Left lobe of liver (tissue), 2 donors: Measurements from ENCODE around the gene INSIG1. TPM values are rescaled to one million over a fixed set of nuclear protein-coding genes. Genes with fewer than 3 reads are reported as not detected.

Source experiments
- ATAC-seq: fragments of 200-7000 bp; cut with Tn5 transposase; one replicate; pipeline ENCODE4 v1.9.1; 2020; ENCODE audit warnings: mild to moderate bottlenecking, moderate library complexity
- DNase-seq: peaks from one replicate; pipeline ENCODE4 v3.0.0-alpha.2; 2020; ENCODE audit warnings: low spot score
- total RNA-seq: library from RNA; stranded (reverse); gene quantifications from one replicate; pipeline ENCODE4 v1.2.1, GENCODE V29; 2021
- donor health status: DM: no; HTN: no; CAD: no; lungs with moderate emphysema.
- donor health status: DM: no; HTN: yes; CAD: no.

Gene INSIG1
- total RNA-seq, 1 donor from 2014 or later = 208 TPM

DNA sequence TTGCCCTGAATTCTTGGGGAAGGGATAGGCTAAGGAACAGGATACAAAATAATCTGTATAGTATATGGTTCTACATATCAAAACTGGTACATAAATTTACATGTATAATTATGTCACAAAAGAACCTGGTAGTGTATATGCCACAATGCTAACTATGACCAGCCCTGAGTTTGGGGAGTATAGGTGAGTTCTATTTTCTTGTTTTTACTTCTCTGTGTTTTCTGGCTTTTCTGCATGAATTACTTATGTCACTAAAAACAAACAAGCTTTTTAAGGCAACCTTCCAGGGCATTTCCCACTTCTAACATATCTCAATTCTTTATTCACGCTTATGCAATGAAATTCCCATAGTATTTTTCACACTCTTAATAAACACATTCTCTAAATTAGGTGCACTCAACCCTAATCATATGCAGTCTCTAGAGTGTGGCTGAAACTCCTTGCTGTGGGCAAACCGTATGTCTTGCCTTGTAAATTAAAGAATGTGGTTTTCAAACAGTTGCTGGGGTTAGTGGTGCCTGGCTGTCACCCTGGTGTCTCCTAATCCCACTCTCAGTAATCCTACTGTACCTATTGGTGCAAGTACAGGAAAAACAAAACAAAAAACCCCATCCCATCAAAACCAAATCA, 14.0 kb upstream of the INSIG1 start:
- DNase-seq (no peak), ATAC-seq (peak; percentile 8)

DNA sequence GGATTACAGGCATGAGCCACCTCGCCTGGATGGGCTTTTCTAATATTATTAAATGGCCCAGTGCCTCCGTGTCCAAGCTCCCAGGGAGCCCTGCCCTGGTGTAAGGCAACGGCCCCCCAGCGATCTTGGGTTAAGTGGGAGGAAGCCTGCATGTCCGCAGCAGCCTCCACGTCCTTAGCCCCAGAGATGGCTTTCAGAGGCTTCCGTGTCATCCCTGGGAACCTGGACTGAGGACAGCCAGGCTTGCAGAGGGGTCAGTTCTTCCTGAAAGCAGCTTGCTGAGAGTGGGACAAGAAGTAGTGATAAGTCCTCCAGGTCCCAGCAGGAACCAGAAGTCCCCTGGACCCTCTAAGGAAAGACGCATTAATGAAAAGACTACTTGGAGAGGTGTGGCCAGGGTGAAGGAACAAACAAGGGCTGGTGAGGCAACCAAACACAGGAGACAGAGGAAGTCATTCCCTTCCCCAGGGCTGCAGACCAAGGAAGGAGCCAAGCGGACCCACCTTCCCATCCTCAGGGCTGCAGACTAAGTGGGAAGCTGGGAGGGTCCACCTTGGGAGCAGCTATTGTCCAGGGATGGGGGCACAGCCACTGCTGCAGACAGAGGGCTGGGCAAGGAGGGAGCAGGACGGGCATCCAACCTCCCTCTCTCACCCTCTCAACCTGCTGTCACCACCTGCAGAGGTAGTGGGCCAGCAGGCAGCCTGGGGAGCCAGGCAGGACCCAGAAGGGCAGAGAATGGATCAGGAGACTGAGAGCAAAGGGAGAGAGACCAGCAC, 13.0 kb upstream of the INSIG1 start:
- no peak for DNase-seq
- ATAC-seq = no peak

DNA sequence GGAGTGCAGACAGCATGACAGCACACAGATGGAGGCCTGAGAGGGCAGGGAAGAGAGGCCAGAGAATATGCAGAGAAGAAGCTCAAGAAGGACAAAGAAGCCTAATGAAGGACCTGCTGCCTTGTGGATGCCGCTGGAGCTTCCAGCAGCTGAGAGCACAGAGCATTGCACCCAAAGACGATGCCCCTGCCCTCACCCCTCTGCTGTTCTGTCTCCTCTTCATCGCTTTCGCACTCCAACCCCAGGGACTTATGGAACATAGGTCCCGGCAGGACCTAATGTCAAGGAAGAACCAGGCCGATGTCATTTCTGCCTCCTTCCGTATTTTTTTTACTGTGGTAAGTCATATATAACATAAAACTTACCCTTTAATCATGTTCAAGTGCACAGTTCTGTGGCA, 12.3 kb upstream of the INSIG1 start:
- DNase-seq (peak; percentile 22), ATAC-seq (no peak)

DNA sequence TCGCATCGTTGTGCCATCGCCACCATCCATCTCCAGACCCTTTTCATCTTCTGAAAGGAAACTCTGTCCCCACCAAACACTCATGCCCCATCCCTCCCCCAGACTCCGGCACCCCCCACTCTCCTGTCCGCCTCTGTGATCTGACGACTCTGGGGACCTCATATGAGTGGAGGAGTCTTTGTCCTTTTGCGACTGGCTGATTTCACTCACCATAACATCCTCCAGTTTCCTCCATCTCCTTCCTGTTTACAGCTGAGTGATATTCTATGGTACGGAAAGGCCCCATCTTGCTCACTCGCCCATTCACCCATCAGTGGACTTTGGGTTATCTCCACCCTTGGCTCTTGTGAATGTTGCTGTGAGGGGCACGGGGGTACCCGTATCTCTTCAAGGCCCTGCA, 11.8 kb upstream of the INSIG1 start:
- DNase-seq = peak; percentile 39
- ATAC-seq = no peak

DNA sequence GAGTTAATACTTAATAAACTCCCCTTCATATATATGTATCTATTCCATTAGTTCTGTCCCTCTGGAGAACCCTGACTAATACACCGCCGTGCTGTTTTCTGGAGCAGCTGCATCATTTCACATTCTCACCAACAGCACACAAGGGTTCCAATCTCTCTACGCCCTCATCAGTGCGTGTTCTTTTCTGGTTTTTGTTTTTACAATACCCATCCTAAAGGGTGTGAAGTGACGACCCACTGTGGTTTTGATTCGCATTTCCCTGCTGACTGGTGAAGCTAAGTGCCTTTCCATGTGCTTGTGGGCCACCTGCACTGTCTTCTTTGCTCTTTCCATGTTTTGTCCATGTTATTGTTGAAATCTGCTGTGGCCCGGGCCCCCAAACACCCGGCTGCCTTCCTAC, 11.0 kb upstream of the INSIG1 start:
- ATAC-seq = no peak
- no peak for DNase-seq

DNA sequence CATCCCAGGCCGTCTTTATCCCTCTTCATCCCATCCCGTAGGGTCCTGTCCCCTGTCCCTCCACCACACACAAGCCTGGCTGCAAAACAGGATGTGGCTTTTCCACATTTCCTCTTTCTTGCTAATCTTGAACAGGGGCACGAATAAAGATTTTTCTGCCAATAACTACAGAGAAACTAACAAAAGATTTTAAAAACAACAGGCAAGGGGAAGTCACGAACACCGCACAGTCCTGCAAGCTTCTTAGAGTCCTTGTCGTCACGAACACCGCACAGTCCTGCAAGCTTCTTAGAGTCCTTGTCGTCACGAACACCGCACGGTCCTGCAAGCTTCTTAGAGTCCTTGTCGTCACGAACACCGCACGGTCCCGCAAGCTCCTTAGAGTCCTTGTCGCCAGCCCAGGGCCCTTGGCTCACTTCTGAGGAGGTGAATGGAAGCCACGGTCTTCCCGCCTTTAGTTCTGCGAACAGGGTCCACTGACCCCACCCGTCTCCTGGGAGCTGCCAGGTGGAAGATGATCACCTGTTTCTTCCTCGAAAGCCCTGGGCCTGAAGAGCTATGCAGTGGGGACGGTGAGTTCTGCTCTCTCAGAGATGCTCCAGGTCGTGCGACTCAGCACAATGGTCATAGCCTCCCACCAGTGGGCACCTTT, 10.3 kb upstream of the INSIG1 start:
- no peak for ATAC-seq

DNA sequence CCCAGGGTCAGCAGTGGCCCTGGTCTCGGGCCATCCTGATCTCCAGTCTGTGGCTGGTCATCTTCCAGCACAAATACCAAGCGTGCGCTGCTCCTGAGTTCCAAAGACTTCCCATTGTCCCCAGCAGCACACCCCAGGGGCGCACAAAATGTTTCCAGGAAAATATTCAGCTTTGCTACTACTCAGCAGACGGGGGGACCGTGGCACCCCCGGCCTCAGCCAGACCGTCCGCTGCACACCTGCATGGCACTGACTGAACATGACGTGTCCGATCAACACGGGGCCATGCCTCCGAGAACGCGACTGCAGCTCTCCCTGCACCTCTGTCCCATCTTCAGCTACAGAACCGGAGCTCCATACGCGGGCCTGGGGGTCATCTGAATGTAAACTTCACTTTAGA, 9.6 kb upstream of the INSIG1 start:
- ATAC-seq = no peak
- DNase-seq = peak; percentile 36

More for the DNA sequence above, 10.3 kb upstream of the INSIG1 start:
- DNase-seq = peak; percentile 40

DNA sequence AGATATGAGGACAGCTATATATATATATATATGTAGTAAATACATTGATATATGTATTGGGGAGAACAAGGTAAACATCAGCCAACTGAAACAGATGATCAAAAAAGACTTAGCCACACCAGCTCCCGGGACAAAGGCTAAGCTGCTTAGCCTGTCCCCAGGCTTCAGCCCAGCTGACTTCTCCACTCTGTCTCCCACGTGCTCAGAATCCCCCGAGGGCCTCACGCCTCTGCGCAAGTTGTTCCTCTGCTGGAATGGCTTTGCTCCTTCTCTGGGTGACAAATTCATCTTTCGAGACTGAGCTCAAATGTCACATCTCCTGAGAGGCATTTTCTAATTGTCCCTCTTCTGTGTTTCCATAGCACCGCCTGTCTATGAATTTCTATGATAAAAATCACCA, 8.6 kb upstream of the INSIG1 start:
- ATAC-seq = no peak
- DNase-seq = peak; percentile 29

DNA sequence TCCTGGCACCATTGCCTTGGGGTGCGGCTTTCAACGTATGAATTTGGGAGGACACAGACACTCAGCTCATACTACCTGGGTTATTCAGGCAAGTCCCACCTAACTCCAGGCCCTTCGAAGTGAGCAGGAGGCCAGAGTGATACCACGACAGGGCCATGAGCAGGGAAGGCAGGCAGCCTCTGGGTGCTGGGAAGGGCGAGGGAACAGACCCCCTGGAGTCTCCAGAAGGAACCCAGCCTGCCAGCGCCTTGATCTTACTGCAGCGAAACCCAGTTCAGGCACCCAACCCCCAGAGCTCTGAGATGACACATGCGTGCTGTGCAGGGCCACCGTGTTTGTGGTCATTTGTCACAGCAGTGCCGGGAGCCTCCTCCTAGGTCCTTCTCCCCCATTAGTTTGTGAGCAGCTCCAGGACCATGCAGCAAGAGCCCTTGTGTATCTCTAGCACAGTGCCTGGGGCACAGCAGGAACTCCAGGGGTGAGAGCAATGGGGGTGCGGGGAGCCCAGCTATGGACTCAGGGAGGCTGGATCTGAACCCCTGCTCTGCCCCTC, 7.7 kb upstream of the INSIG1 start:
- peak; percentile 37 for DNase-seq
- ATAC-seq = no peak

DNA sequence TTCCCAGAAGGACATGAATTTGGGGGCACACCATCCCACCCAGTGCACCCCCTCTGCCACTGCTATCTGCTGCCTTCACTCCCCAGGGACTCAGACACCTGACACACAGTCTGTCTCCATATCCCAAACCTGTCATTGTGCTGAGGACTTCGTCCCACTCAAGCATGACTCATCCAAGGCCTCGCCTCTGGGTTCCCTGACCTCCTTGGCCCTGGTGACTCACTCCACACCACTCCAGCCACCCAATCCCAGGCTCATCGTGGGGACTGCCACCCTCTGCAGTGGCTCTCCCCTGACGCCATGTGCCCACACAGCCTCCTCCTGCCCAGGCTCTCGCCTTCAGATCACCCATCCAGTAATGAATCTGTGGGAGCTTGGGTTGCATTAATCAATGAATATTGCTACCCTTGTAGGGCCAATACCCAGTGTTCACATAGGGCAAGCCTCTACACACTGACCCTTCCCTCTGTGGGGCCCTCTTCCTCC, 6.6 kb upstream of the INSIG1 start:
- peak; percentile 47 for DNase-seq
- peak; percentile 52 for ATAC-seq

DNA sequence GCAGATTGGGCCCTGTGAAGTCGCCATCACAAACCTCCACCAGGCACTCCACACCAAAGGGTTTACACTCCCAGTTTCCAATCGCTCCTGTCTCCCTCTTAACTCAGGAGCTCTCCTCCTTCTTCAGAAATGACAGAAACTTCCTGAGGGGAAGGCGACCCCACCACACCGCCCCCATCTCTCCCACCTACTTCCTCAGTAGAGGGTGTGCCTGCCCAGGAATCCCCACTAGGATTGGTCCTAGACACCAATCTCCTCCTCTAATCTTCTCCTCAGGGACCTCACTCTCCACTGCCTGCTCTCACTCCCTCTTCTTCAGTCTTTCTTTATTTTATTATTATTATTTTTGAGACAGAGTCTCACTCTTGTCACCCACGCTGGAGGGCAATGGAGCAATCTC, 5.9 kb upstream of the INSIG1 start:
- ATAC-seq = no peak
- peak; percentile 39 for DNase-seq

DNA sequence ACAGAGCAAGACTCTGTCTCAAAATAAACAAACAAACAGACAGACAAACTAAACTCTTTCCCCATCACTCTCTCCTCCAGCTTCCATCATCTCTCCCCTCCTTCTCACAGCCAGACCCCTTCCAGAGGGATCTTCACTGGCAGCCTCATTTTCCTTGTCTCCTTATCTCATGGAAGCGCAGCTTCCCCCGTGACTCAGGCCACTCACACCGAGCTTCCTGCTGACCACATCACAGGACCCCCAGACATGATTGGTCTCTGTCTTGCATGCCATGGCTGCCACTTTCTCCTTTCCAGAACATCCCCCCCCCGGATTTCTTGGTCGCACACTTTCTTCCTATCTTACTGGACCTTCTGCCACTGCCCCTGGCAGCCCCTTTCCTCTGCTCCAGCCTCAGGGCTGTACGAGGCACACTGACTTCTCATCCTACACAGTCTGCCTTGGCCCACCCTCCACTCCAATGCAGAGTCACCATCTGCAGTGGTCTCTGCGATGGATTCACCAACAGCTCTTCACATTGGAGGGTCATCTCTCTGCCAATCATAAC, 4.9 kb upstream of the INSIG1 start:
- peak; percentile 33 for DNase-seq
- ATAC-seq = no peak

DNA sequence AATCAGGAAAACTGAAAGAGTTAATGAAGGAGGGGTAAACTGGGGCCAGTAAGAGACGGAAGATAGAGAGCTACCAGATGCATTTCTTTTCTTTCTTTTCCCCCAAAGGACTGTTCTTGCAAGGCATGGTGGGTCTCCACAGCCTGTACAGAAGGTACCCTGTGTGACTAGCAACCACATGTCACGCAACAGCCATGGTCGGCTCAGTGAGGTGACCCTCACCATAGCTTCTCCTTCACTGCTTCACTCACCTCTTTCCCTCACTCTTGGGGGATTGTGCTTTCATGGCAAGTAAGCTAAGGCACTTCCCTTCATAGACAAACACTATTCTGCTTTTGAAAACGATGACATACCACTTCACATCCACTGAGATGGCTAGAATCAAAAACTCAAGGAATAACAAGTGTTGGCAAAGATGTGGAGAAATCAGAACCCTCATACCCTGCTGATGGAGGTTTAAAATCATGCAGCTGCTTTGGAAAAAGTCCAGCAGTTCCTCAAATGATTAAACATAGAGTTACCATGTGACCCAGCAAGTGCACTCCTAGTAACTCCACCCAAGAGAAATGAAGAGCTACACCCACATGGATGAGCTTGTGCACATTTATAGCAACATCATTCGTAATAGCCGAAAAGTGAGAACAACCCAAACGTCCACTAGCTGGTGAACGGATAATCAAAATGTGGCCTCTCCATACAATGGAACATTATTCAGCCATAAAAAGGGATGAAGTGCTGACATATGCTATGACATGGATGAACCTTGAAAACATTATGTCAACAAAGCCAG, 3.8 kb upstream of the INSIG1 start:
- ATAC-seq = no peak
- peak; percentile 37 for DNase-seq

DNA sequence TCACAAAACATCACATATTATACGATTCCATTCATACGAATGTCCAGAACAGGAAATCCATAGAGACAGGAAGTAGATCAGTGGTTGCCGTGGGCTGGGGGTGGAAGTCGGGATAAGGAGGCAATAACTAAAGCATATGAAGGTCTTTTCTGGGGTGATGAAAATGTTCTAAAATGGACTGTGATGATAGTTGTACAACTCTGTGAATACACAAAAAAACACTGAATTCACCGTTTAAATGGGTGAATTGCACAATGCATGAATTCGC, 3.2 kb upstream of the INSIG1 start:
- DNase-seq = peak; percentile 7
- ATAC-seq = no peak

DNA sequence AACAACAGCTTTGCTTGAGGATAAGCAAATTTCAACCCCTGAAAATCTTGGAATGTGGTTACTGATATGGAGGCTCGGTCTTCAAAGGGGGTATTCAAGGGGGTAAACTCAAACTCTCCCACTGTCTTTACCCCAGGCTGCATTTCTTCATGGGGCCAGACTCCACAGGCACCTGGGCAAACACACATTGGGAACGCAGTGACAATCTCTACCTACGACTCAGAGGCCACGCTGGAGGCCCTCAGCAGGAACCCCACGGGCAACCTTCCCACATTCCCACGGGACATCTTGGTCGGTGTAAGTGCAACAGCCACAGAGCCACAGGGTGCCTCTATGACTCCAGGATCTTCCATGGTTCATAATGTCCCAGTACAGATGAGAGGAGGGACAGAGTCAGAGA, 2.2 kb upstream of the INSIG1 start:
- ATAC-seq = no peak
- no peak for DNase-seq

DNA sequence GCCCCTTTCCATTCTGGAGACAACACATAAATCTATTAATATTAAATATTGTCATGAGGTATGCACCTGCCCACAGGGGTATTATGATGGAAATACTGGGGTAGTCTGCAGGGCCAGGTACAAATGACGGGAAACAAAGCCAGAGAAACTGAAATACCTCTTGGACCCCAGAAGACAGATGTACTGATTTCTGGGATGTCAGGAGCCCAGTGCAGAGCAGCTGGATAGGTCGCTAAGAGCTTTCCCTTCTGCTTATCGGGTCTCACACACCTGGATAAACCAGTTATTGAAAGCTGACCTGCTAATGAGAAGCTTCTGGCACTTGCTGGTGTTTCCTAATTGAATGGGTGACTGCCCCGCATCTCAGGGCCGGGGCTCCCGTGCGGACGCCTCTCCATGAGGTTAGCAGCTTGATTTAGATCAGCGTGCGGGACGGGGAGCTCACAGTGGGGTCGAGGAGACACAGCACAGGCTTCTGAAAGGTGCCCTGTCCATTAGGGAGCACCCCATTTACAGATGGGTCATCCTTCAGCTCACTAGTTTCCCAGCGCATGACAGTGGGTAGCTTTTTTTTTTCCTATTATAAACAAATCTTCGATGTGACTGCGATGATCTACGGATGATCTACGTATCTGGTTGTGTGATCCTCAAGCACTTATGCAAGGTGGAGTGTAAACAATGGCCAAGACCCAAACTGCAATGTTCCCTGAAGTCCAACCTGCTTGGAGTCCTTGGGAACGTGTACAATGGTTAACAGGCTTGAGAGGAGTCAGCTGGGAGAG, 1.5 kb upstream of the INSIG1 start:
- ATAC-seq (peak; percentile 7), DNase-seq (no peak)

DNA sequence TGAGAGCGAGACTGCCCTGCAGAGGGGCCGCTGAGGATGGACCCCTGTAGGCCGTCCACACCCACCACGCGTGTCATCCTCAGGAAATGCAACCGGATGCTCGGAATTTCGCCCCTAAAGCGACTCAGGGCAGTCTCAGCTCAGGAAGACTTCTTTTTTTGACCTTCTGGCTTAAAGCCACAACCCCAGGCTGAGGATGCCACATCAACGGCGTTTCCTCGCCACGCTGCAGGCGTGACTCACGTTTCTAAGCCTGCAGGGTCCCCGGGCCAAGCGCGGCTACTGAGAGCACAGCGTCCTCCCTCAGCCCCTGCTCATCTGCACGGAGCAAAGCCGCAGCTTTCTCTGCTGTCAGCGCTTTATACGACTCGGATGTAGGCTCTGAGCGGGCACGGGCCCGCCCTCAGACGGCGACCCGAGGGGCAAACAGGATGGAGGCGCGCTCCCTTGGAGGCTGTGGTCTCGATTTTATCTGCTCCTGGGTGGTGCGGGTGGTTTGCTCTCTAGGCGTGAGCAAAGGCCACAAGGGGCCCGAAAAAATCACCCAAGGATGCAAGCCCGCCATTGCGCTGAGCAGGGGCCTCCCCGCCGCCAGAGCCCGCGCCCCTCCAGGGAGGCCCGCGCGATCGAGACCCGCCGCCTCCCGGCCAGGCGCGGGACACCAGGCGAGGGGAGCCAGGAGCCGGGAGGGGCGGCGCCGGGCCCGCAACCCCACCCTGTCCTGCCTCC, 726 bp upstream of the INSIG1 start:
- ATAC-seq (peak; percentile 4), DNase-seq (peak; percentile 68)

DNA sequence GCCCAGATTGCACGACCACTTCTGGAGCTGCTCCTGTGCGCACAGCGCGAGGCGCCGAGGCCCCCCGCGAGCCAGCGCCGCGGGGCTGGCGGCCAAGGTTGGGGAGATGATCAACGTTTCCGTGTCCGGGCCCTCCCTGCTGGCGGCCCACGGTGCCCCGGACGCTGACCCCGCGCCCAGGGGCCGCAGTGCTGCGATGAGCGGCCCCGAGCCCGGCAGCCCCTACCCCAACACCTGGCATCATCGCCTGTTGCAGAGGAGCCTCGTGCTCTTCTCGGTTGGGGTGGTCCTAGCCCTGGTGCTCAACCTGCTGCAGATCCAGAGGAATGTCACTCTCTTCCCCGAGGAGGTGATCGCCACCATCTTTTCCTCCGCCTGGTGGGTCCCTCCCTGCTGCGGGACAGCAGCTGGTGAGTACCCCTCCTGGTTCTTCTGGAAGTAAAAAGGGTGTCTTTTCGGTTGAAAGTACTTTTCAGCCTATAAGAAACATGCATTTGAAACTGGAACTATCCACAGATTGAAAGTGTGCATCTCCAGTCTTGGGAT, 683 bp downstream of the INSIG1 start:
- DNase-seq (no peak), ATAC-seq (no peak)
